ENCODE data around the gene SAP130. TPM values are rescaled to one million over a fixed set of nuclear protein-coding genes. Genes with fewer than 3 reads are reported as not detected.

Gene SAP130
- total RNA-seq, 1 experiment from 2014 or later: 45.6 TPM

DNA sequence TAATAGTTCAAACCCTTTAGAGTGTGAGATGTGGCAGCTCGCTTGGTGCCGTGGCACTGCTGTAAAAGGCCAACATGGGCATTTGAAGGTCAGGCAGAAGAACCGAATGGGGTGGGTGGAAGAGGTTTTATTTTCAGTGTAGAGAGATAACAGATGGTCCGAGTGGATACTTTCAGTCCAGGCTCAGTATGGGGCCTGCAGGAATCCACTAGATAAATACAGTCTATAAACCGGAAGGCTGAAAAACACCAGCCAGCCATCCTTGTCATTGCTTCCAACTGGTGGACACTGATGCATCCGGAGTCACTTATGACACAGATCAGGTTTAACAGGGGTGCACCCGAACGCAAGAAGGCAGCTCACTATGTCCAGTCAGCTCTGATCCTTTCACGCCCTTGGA is 86.4 kb downstream of the SAP130 start:
- no peak overlapping the region for H3K27ac Mint-ChIP-seq
- H3K4me2 ChIP-seq (ENCODE audit: insufficient read depth, insufficient read length, low read length): no peak overlapping the region

More for the DNA sequence above, 86.4 kb downstream of the SAP130 start:
- Histone ChIP-seq H4K5ac (ENCODE audit: insufficient read length, low read depth, low read length) (no peak overlapping the region), H2AK5ac (ENCODE audit: insufficient read length, low read length) (no peak overlapping the region), H3K79me2 (ENCODE audit: insufficient read depth, low read length) (no peaks in the 10 kb centered on the region), H3K23ac (ENCODE audit: insufficient read length, low read depth, low read length) (no peak overlapping the region), H4K91ac (ENCODE audit: insufficient read length, low read depth, low read length) (no peak overlapping the region), H3K79me1 (ENCODE audit: insufficient read depth, low read depth, low read length, poor library complexity, severe bottlenecking) (no peaks in the 10 kb centered on the region), H3K9me3 (ENCODE audit: control insufficient read depth, low read depth, low read length) (no peaks in the 10 kb centered on the region), H2BK12ac (ENCODE audit: insufficient read length, low read depth, low read length) (no peak overlapping the region), H3K27ac (ENCODE audit: insufficient read length, low read depth, low read length) (no peak overlapping the region), H3K18ac (ENCODE audit: insufficient read length, low read depth, low read length) (no peak overlapping the region), H3K56ac (ENCODE audit: insufficient read length, low read depth, low read length) (no peak overlapping the region), H2BK120ac (ENCODE audit: low read depth, low read length, poor library complexity, severe bottlenecking) (no peak overlapping the region), H4K20me1 (ENCODE audit: control insufficient read depth, insufficient read depth, insufficient read length) (no peaks in the 10 kb centered on the region), H4K8ac (replicated peaks; ENCODE audit: insufficient read length, low read depth, low read length) (no peak overlapping the region), H3K23me2 (ENCODE audit: insufficient read length, low read depth, low read length, poor library complexity, severe bottlenecking) (no peaks in the 10 kb centered on the region), H3K9ac (ENCODE audit: extremely low read depth, insufficient read length, low read length) (no peak overlapping the region), H3T11ph (ENCODE audit: low read length) (no peak overlapping the region), H3K4ac (ENCODE audit: low read depth, low read length) (no peak overlapping the region), H2AFZ (ENCODE audit: low read length) (no peak overlapping the region), H2BK20ac (ENCODE audit: low read depth, low read length, poor library complexity, severe bottlenecking) (no peak overlapping the region), H2BK15ac (ENCODE audit: low read depth, low read length) (no peak overlapping the region), H3K14ac (ENCODE audit: insufficient read depth, low read length) (no peak overlapping the region), H3K27me3 (ENCODE audit: insufficient read depth, low read length) (no peaks in the 10 kb centered on the region), H2BK5ac (ENCODE audit: insufficient read length, low read length) (no peak overlapping the region), H3K4me1 (ENCODE audit: insufficient read depth, low read length) (no peaks in the 10 kb centered on the region)
- no peaks in the 10 kb centered on the region for H3K27me3 Mint-ChIP-seq (ENCODE audit: low read depth)
- H3K9me3 Mint-ChIP-seq: no peaks in the 10 kb centered on the region
- WGBS (ENCODE audit: extremely low coverage, insufficient read length, low lambda C conversion rate): no CpG with 5 or more reads among the region's 9 CpGs
- no peak for DNase-seq
- H3K36me3 Mint-ChIP-seq (ENCODE audit: insufficient read depth in 1 of 3, low read depth in 3 of 3): peaks cover 25 to 52% (median 45%) of the 10 kb centered on the region in 3 experiments; a peak in 6 of 7 replicates
- no peaks in the 10 kb centered on the region for H3K4me1 Mint-ChIP-seq
- no peak overlapping the region for H3K4me3 Mint-ChIP-seq
- TF ChIP-seq, protein P1, sequence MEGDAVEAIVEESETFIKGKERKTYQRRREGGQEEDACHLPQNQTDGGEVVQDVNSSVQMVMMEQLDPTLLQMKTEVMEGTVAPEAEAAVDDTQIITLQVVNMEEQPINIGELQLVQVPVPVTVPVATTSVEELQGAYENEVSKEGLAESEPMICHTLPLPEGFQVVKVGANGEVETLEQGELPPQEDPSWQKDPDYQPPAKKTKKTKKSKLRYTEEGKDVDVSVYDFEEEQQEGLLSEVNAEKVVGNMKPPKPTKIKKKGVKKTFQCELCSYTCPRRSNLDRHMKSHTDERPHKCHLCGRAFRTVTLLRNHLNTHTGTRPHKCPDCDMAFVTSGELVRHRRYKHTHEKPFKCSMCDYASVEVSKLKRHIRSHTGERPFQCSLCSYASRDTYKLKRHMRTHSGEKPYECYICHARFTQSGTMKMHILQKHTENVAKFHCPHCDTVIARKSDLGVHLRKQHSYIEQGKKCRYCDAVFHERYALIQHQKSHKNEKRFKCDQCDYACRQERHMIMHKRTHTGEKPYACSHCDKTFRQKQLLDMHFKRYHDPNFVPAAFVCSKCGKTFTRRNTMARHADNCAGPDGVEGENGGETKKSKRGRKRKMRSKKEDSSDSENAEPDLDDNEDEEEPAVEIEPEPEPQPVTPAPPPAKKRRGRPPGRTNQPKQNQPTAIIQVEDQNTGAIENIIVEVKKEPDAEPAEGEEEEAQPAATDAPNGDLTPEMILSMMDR (conservative IDR thresholded peaks at IDR 0.05): no peak

Measured in H9 (cell line).